SK-N-SH (cell line): ENCODE results near the gene JAG1. TPM values are rescaled to one million over a fixed set of nuclear protein-coding genes. Genes with fewer than 3 reads are reported as not detected.

Experiments
- CTCF ChIA-PET: fragments of 300-600, 350-600 bp; formaldehyde crosslinking; extraction: SDS; loops from one replicate; lab custom pipeline; 2021; lab: Yijun Ruan, JAX
- POLR2A ChIA-PET: fragments of 350-600 bp; sonication (Branson Sonifier 250); formaldehyde crosslinking; extraction: SDS; loops from one replicate; lab custom pipeline; 2020; ENCODE audit warnings: antibody characterized with exemption, inconsistent platforms; lab: Yijun Ruan, JAX
- DNase-seq: peaks from one replicate; pipeline ENCODE4 v3.0.0; 2012
- H2AFZ ChIP-seq: fragments of 200-600 bp; sonication (generic); 2 replicates; pipeline ENCODE4 v1.8.1; 2016; ENCODE audit warnings: antibody characterized with exemption, mild to moderate bottlenecking, low read depth
- H3F3A ChIP-seq: fragments of 200-600 bp; sonication (generic); replicated peaks from 2 replicates; pipeline ENCODE3; 2016; ENCODE audit warnings: antibody characterized with exemption, mild to moderate bottlenecking; ENCODE audit not compliant: insufficient read depth
- H3K27ac ChIP-seq, 2 experiments: fragments of 200-500 bp in 1 of 2; fragments of 200-600 bp in 1 of 2; sonication (Bioruptor generic) in 1 of 2; sonication (generic), shearing (Covaris generic) in 1 of 2; 2 replicates each; pipeline versions ENCODE4 v1.5.1 to v1.6.1; 2014 to 2016; ENCODE audit warnings: low read depth in 2 of 2, inconsistent platforms in 1 of 2, low read length in 1 of 2, mild to moderate bottlenecking in 1 of 2, mixed read lengths in 1 of 2
- H3K27me3 ChIP-seq: fragments of 200-600 bp; sonication (generic), shearing (Covaris generic); 2 replicates; pipeline ENCODE4 v1.6.1; 2016; ENCODE audit warnings: mixed run types; ENCODE audit not compliant: insufficient read depth
- H3K36me3 ChIP-seq, 2 experiments: fragments of 200-500 bp in 1 of 2; fragments of 200-600 bp in 1 of 2; sonication (Bioruptor generic) in 1 of 2; sonication (generic) in 1 of 2; replicated peaks in 1 of 2; 2 replicates each; pipeline versions ENCODE3 to v1.5.1; 2014 to 2016; ENCODE audit warnings: low read length in 1 of 2, mild to moderate bottlenecking in 1 of 2; ENCODE audit not compliant: insufficient read depth in 2 of 2, control insufficient read depth in 1 of 2
- H3K4me1 ChIP-seq, 2 experiments: fragments of 200-500 bp in 1 of 2; fragments of 200-600 bp in 1 of 2; sonication (Bioruptor generic) in 1 of 2; sonication (generic), shearing (Covaris generic) in 1 of 2; 2 replicates each; pipeline versions ENCODE4 v1.5.1 to v1.6.1; 2014 to 2016; ENCODE audit warnings: low read depth in 1 of 2, low read length in 1 of 2, mixed run types in 1 of 2; ENCODE audit not compliant: insufficient read depth in 2 of 2, control insufficient read depth in 1 of 2
- H3K4me2 ChIP-seq: fragments of 200-600 bp; sonication (generic), shearing (Covaris generic); 2 replicates; pipeline ENCODE4 v1.6.1; 2017; ENCODE audit warnings: mixed run types
- H3K4me3 ChIP-seq, 2 experiments: fragments of 200-500 bp in 1 of 2; fragments of 200-600 bp in 1 of 2; sonication (Bioruptor generic) in 1 of 2; sonication (generic), shearing (Covaris generic) in 1 of 2; 2 replicates each; pipeline versions ENCODE4 v1.5.1 to v1.8.1; 2014 to 2016; ENCODE audit warnings: low read depth in 2 of 2, inconsistent platforms in 1 of 2, low read length in 1 of 2, mild to moderate bottlenecking in 1 of 2, mixed read lengths in 1 of 2, moderate library complexity in 1 of 2
- H3K79me2 ChIP-seq: fragments of 200-600 bp; sonication (generic); 2 replicates; pipeline ENCODE4 v1.8.1; 2017; ENCODE audit warnings: mild to moderate bottlenecking; ENCODE audit not compliant: insufficient read depth
- H3K9ac ChIP-seq: fragments of 200-600 bp; sonication (generic); 2 replicates; pipeline ENCODE4 v1.6.1; 2017; ENCODE audit warnings: mixed run types
- H3K9me2 ChIP-seq: fragments of 200-600 bp; sonication (generic); 2 replicates; pipeline ENCODE4 v1.6.1; 2017; ENCODE audit warnings: mixed run types
- H3K9me3 ChIP-seq: fragments of 200-600 bp; sonication (generic); 2 replicates; pipeline ENCODE4 v1.6.1; 2017; ENCODE audit warnings: mixed run types, mild to moderate bottlenecking, moderate library complexity
- H4K20me1 ChIP-seq: fragments of 200-600 bp; sonication (generic); 2 replicates; pipeline ENCODE4 v1.6.1; 2017; ENCODE audit warnings: mild to moderate bottlenecking, mixed run types; ENCODE audit not compliant: insufficient read depth
- ELF1 ChIP-seq: IDR thresholded peaks from 2 replicates; pipeline ENCODE4 v1.4.0; 2012
- EP300 ChIP-seq, 2 experiments: IDR thresholded peaks; 2 replicates each; pipeline versions ENCODE4 v1.4.0 to v1.6.1; 2012; ENCODE audit warnings: borderline replicate concordance in 1 of 2, low read depth in 1 of 2, low read length in 1 of 2
- FOXJ3 ChIP-seq: sonication (generic); formaldehyde crosslinking; IDR thresholded peaks from 2 replicates; pipeline ENCODE4 v1.5.1; 2020; ENCODE audit warnings: mild to moderate bottlenecking, missing genetic modification reagents
- FOXM1 ChIP-seq: IDR thresholded peaks from 2 replicates; pipeline ENCODE4 v1.4.0; 2012; ENCODE audit warnings: low read depth, mild to moderate bottlenecking
- GABPA ChIP-seq: IDR thresholded peaks from 2 replicates; pipeline ENCODE4 v1.4.0; 2012; ENCODE audit warnings: low read depth, mild to moderate bottlenecking
- GATA2 ChIP-seq: sonication (generic); formaldehyde crosslinking; IDR thresholded peaks from 2 replicates; pipeline ENCODE4 v1.5.0; 2020; ENCODE audit warnings: mild to moderate bottlenecking, missing genetic modification reagents
- MAX ChIP-seq: IDR thresholded peaks from 2 replicates; pipeline ENCODE4 v1.4.0; 2012; ENCODE audit warnings: low read depth
- MEF2A ChIP-seq: IDR thresholded peaks from 2 replicates; pipeline ENCODE4 v1.4.0; 2012; ENCODE audit warnings: low read depth, borderline replicate concordance
- NRF1 ChIP-seq: IDR thresholded peaks from 2 replicates; pipeline ENCODE4 v1.6.1; 2012; ENCODE audit warnings: low read depth, mild to moderate bottlenecking, low read length
- POLR2AphosphoS5 ChIP-seq: IDR thresholded peaks from 2 replicates; pipeline ENCODE4 v1.6.1; 2012; ENCODE audit warnings: low read depth, low read length
- REST ChIP-seq: IDR thresholded peaks from 2 replicates; pipeline ENCODE4 v1.6.1; 2012; ENCODE audit warnings: mild to moderate bottlenecking, low read depth, low read length, moderate library complexity
- RFX5 ChIP-seq: IDR thresholded peaks from 2 replicates; pipeline ENCODE4 v1.6.1; 2012; ENCODE audit warnings: mild to moderate bottlenecking, improper control_type of control experiment, low read length
- RXRA ChIP-seq: IDR thresholded peaks from 2 replicates; pipeline ENCODE4 v1.4.0; 2012; ENCODE audit warnings: low read depth, mild to moderate bottlenecking, borderline replicate concordance
- TAF1 ChIP-seq: IDR thresholded peaks from 2 replicates; pipeline ENCODE4 v1.6.1; 2012; ENCODE audit warnings: low read depth, mild to moderate bottlenecking, low read length, moderate library complexity, borderline replicate concordance
- TEAD4 ChIP-seq: IDR thresholded peaks from 2 replicates; pipeline ENCODE4 v1.4.0; 2012; ENCODE audit warnings: mild to moderate bottlenecking, borderline replicate concordance; ENCODE audit not compliant: insufficient read depth
- USF1 ChIP-seq: IDR thresholded peaks from 2 replicates; pipeline ENCODE4 v1.4.0; 2012; ENCODE audit warnings: low read depth, borderline replicate concordance
- ZBTB33 ChIP-seq: IDR thresholded peaks from 2 replicates; pipeline ENCODE4 v1.4.0; 2012; ENCODE audit warnings: low read depth, borderline replicate concordance
- WGBS: methylation state at CpG from one replicate; pipeline ENCODE4 v1.1.6; 2017; ENCODE audit warnings: low lambda C conversion rate; 5-methylcytosine and 5-hydroxymethylcytosine counted together
- polyA plus RNA-seq, 3 experiments: library from polyadenylated mRNA; depleted of rRNA; stranded (reverse); fragments of >200 nt; gene quantifications; 2 replicates each; pipeline ENCODE4 v1.2.3, GENCODE V29; 2012
- TF ChIP-seq, protein P1 (sequence below): fragments of 150-350 bp; IDR thresholded peaks from 2 replicates; pipeline ENCODE4 v1.6.1; 2016; ENCODE audit warnings: mild to moderate bottlenecking, low read depth, low read length
- TF ChIP-seq, protein P2 (sequence below): fragments of 200-600 bp; sonication (generic); IDR thresholded peaks from 2 replicates; pipeline ENCODE4 v1.6.1; 2017; ENCODE audit warnings: antibody characterized with exemption, mild to moderate bottlenecking, moderate library complexity

JAG1 gene
- polyA plus RNA-seq, 1 of the 3 experiments (the other 2 are of a cell fraction): 6.0 TPM

GRCh38 chr20:10597637-10598036 lies 76.2 kb downstream of the JAG1 start:
- WGBS: 89% methylated on average over 1 of the region's 1 CpG
- no peak for DNase-seq
- H2AFZ ChIP-seq: no peak overlapping the region
- H3K4me3 ChIP-seq: no peak overlapping the region
- ChIA-PET POLR2A (no interaction called here), CTCF (interaction anchor here (0.6 to 1.3 kb wide), 2 partner anchors 8 to 13 kb away, joined by 3 read pairs; no protein-coding TSS in a partner anchor)
- H3K9me2 ChIP-seq: no peaks in the 10 kb centered on the region
- no peaks in the 10 kb centered on the region for H4K20me1 ChIP-seq
- peaks cover 5 to 12% of the 10 kb centered on the region in 2 experiments for H3K36me3 ChIP-seq
- H3K4me1 ChIP-seq: peaks cover 3% of the 10 kb centered on the region in 2 experiments; a peak in 3 of 4 replicates
- H3K9me3 ChIP-seq: no peaks in the 10 kb centered on the region
- H3K4me2 ChIP-seq: no peak overlapping the region
- H3K9ac ChIP-seq: no peak overlapping the region
- peaks cover 28% of the 10 kb centered on the region for H3F3A ChIP-seq
- no peak for TF ChIP-seq GABPA
- no peak for TF ChIP-seq ZBTB33
- no peak for TF ChIP-seq RXRA
- no peak for TF ChIP-seq EP300 (IDR thresholded peaks at IDR 0.05; ENCODE audit: borderline replicate concordance in 1 of 2, low read depth in 1 of 2, low read length in 1 of 2)
- TF ChIP-seq TEAD4: no peak
- TF ChIP-seq POLR2AphosphoS5: no peak
- TF ChIP-seq MAX: no peak
- TF ChIP-seq USF1: no peak
- TF ChIP-seq, protein P1, sequence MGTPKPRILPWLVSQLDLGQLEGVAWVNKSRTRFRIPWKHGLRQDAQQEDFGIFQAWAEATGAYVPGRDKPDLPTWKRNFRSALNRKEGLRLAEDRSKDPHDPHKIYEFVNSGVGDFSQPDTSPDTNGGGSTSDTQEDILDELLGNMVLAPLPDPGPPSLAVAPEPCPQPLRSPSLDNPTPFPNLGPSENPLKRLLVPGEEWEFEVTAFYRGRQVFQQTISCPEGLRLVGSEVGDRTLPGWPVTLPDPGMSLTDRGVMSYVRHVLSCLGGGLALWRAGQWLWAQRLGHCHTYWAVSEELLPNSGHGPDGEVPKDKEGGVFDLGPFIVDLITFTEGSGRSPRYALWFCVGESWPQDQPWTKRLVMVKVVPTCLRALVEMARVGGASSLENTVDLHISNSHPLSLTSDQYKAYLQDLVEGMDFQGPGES: no peak
- no peak for TF ChIP-seq NRF1
- TF ChIP-seq RFX5: no peak
- TF ChIP-seq ELF1: no peak
- TF ChIP-seq GATA2 (CRISPR knock-in tag): no peak
- TF ChIP-seq TAF1: no peak
- no peak for TF ChIP-seq FOXM1
- no peak for TF ChIP-seq FOXJ3 (CRISPR knock-in tag)
- TF ChIP-seq MEF2A: no peak
- no peak for TF ChIP-seq REST
- TF ChIP-seq, protein P2, sequence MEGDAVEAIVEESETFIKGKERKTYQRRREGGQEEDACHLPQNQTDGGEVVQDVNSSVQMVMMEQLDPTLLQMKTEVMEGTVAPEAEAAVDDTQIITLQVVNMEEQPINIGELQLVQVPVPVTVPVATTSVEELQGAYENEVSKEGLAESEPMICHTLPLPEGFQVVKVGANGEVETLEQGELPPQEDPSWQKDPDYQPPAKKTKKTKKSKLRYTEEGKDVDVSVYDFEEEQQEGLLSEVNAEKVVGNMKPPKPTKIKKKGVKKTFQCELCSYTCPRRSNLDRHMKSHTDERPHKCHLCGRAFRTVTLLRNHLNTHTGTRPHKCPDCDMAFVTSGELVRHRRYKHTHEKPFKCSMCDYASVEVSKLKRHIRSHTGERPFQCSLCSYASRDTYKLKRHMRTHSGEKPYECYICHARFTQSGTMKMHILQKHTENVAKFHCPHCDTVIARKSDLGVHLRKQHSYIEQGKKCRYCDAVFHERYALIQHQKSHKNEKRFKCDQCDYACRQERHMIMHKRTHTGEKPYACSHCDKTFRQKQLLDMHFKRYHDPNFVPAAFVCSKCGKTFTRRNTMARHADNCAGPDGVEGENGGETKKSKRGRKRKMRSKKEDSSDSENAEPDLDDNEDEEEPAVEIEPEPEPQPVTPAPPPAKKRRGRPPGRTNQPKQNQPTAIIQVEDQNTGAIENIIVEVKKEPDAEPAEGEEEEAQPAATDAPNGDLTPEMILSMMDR: no peak
- no peaks in the 10 kb centered on the region for H3K79me2 ChIP-seq
- H3K27me3 ChIP-seq: no peaks in the 10 kb centered on the region
- peak overlapping the region in 1 of 2 experiments; percentile 77; a peak in 1 of 4 replicates for H3K27ac ChIP-seq
